ENCODE results near the gene GLO1.

Gene GLO1

GRCh38 chr6:38687549-38687948 lies 15.4 kb downstream of the GLO1 start:
- Histone ChIP-seq H3K27me3 (ENCODE audit: insufficient read depth, low read length, poor library complexity) (no peaks in the 10 kb centered on the region), H3K27ac (ENCODE audit: low read length) (no peak overlapping the region), H3K9ac (ENCODE audit: low read depth, low read length) (no peak overlapping the region), H3K4me1 (ENCODE audit: insufficient read depth, low read length) (no peaks in the 10 kb centered on the region; the same call in 1 of the 2 replicates), H3K79me2 (ENCODE audit: insufficient read depth, low read length) (peaks cover 69% of the 10 kb centered on the region), H2AFZ (ENCODE audit: low read depth, low read length) (no peak overlapping the region), H3K4me3 (ENCODE audit: low read depth in 1 of 2, low read length in 2 of 2) (no peak overlapping the region), H3K4me2 (ENCODE audit: insufficient read depth, low read length) (no peak overlapping the region), H4K20me1 (ENCODE audit: insufficient read depth, low read length) (peaks cover 40% of the 10 kb centered on the region), H3K9me3 (ENCODE audit: insufficient read depth, low read length, severe bottlenecking) (no peaks in the 10 kb centered on the region), H3K36me3 (ENCODE audit: insufficient read depth, low read length) (peaks cover 32% of the 10 kb centered on the region)
- TF ChIP-seq EZH2 (IDR thresholded peaks at IDR 0.05; ENCODE audit: borderline replicate concordance, low read depth, low read length, severe bottlenecking), result no peak
- TF ChIP-seq CTCF (IDR thresholded peaks at IDR 0.05; ENCODE audit: borderline replicate concordance, extremely low read depth, low read length, poor library complexity, severe bottlenecking), result no peak
- ATAC-seq (ENCODE audit: insufficient read depth, low read depth), result no peak
- DNase-seq, result no peak

GRCh38 chr6:38687043-38687353 lies 15.9 kb downstream of the GLO1 start:
- Histone ChIP-seq H3K79me2 (ENCODE audit: insufficient read depth, low read length) (peaks cover 63% of the 10 kb centered on the region), H3K4me1 (ENCODE audit: insufficient read depth, low read length) (no peaks in the 10 kb centered on the region; the same call in 1 of the 2 replicates), H3K4me3 (ENCODE audit: low read depth in 1 of 2, low read length in 2 of 2) (no peak overlapping the region), H3K27ac (ENCODE audit: low read length) (no peak overlapping the region), H4K20me1 (ENCODE audit: insufficient read depth, low read length) (peaks cover 40% of the 10 kb centered on the region), H3K36me3 (ENCODE audit: insufficient read depth, low read length) (peaks cover 37% of the 10 kb centered on the region), H2AFZ (ENCODE audit: low read depth, low read length) (no peak overlapping the region), H3K4me2 (ENCODE audit: insufficient read depth, low read length) (no peak overlapping the region), H3K27me3 (ENCODE audit: insufficient read depth, low read length, poor library complexity) (no peaks in the 10 kb centered on the region), H3K9ac (ENCODE audit: low read depth, low read length) (no peak overlapping the region), H3K9me3 (ENCODE audit: insufficient read depth, low read length, severe bottlenecking) (no peaks in the 10 kb centered on the region)
- ATAC-seq (ENCODE audit: insufficient read depth, low read depth), result no peak
- DNase-seq, result no peak
- TF ChIP-seq EZH2 (IDR thresholded peaks at IDR 0.05; ENCODE audit: borderline replicate concordance, low read depth, low read length, severe bottlenecking) (no peak), CTCF (IDR thresholded peaks at IDR 0.05; ENCODE audit: borderline replicate concordance, extremely low read depth, low read length, poor library complexity, severe bottlenecking) (no peak)

- no peak for DNase-seq
- H4K20me1 ChIP-seq (ENCODE audit: insufficient read depth, low read length), result peaks cover 42% of the 10 kb centered on the region
- H3K27me3 ChIP-seq (ENCODE audit: insufficient read depth, low read length, poor library complexity), result no peaks in the 10 kb centered on the region
- H3K9me3 ChIP-seq (ENCODE audit: insufficient read depth, low read length, severe bottlenecking), result no peaks in the 10 kb centered on the region
- no peak overlapping the region for H3K27ac ChIP-seq (ENCODE audit: low read length)
- H3K4me1 ChIP-seq (ENCODE audit: insufficient read depth, low read length), result no peaks in the 10 kb centered on the region; the same call in 1 of the 2 replicates
- no peak for ATAC-seq (ENCODE audit: insufficient read depth, low read depth)
- TF ChIP-seq CTCF (IDR thresholded peaks at IDR 0.05; ENCODE audit: borderline replicate concordance, extremely low read depth, low read length, poor library complexity, severe bottlenecking) (no peak), EZH2 (IDR thresholded peaks at IDR 0.05; ENCODE audit: borderline replicate concordance, low read depth, low read length, severe bottlenecking) (no peak)
- H3K4me2 ChIP-seq (ENCODE audit: insufficient read depth, low read length), result no peak overlapping the region
- no peak overlapping the region for H3K4me3 ChIP-seq (ENCODE audit: low read depth in 1 of 2, low read length in 2 of 2)
- no peak overlapping the region for H2AFZ ChIP-seq (ENCODE audit: low read depth, low read length)
- no peak overlapping the region for H3K9ac ChIP-seq (ENCODE audit: low read depth, low read length)
- H3K36me3 ChIP-seq (ENCODE audit: insufficient read depth, low read length), result peaks cover 42% of the 10 kb centered on the region
- peaks cover 58% of the 10 kb centered on the region for H3K79me2 ChIP-seq (ENCODE audit: insufficient read depth, low read length)
Observed at GRCh38 chr6:38686270-38687042, 16.5 kb downstream of the GLO1 start.
